ENCODE measurements around the gene MPLKIP. TPM values are rescaled to one million over a fixed set of nuclear protein-coding genes. Genes with fewer than 3 reads are reported as not detected.

The MPLKIP gene
- total and polyA plus RNA-seq, 8 donors: 3.1 to 68.3 (median 39.6) TPM

DNA sequence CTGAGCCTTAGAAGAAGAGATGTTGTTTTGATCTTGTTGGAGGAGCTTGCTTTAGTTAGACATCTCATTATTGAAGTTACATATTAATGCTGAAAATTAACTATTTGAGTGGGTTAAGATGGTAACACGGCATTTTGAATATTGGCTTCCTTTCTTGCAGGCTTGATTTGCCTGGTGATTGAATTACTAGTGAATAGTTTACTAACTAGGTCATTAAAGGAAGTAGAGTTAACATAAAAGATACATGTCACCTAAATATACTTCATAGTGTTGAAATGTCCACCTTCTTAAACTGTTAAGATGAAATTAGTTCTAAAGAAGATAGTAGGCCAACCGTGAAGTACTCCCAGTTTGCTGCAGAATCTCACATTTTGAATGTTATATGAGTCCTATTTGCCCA lies 18.5 kb downstream of the MPLKIP start:
- Histone ChIP-seq H3K4me3 (no peak overlapping the region), H3K27ac (no peak overlapping the region), H3K27me3 (no peaks in the 10 kb centered on the region), H3K36me3 (peaks cover 0 to 4% (median 0%) of the 10 kb centered on the region in 4 donors), H3K9me3 (no peaks in the 10 kb centered on the region), H3K4me1 (no peaks in the 10 kb centered on the region)
- TF ChIP-seq, protein P1, sequence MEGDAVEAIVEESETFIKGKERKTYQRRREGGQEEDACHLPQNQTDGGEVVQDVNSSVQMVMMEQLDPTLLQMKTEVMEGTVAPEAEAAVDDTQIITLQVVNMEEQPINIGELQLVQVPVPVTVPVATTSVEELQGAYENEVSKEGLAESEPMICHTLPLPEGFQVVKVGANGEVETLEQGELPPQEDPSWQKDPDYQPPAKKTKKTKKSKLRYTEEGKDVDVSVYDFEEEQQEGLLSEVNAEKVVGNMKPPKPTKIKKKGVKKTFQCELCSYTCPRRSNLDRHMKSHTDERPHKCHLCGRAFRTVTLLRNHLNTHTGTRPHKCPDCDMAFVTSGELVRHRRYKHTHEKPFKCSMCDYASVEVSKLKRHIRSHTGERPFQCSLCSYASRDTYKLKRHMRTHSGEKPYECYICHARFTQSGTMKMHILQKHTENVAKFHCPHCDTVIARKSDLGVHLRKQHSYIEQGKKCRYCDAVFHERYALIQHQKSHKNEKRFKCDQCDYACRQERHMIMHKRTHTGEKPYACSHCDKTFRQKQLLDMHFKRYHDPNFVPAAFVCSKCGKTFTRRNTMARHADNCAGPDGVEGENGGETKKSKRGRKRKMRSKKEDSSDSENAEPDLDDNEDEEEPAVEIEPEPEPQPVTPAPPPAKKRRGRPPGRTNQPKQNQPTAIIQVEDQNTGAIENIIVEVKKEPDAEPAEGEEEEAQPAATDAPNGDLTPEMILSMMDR (IDR thresholded peaks at IDR 0.05): no peak
- TF ChIP-seq POLR2A (IDR thresholded peaks at IDR 0.05) (no peak), EP300 (IDR thresholded peaks at IDR 0.05) (no peak), POLR2AphosphoS5 (IDR thresholded peaks at IDR 0.05) (no peak)
- intact Hi-C loops (cut with DNase I; ENCODE audit: low total_unique reads): no loop called here
- 93 to 100% (median 95%) methylated on average over 2 of the region's 2 CpGs for WGBS, 5 donors
- DNase-seq: no peak

DNA sequence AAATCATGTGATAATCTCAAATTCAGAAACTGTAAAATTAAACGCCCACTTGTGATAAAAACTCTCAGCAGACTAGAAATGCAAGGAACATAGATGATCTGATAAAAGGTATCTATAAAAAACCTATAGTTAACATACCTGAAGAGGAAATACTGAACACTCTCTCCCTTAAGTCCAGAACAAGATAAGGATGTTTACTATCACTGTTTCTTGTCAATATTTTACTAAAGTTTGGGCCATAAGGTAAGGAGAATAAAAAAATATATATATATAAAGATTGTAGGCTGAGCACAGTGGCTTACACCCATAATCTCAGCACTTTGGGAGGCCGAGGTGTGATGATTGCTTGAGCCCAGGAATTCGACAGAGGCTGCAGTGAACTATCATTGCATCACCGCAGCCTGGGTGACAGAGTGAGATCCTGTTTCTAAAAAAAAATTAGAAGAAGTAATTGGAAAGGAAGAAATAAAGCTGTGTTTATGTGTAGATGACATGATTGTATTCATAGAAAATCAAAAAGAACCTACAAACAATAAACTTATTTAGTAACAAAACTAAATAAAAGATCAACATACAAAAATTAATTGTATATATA lies 28.4 kb downstream of the MPLKIP start:
- Histone ChIP-seq H3K27ac (no peak overlapping the region), H3K36me3 (peaks cover 0 to 6% (median 0%) of the 10 kb centered on the region in 4 donors), H3K4me3 (no peak overlapping the region), H3K27me3 (no peaks in the 10 kb centered on the region), H3K9me3 (no peaks in the 10 kb centered on the region), H3K4me1 (no peaks in the 10 kb centered on the region)
- intact Hi-C loops (cut with DNase I; ENCODE audit: low total_unique reads): no loop called here
- no peak for DNase-seq
- TF ChIP-seq, protein P1 (IDR thresholded peaks at IDR 0.05): no peak
- TF ChIP-seq POLR2A (IDR thresholded peaks at IDR 0.05): no peak
- no peak for TF ChIP-seq EP300 (IDR thresholded peaks at IDR 0.05)
- TF ChIP-seq POLR2AphosphoS5 (IDR thresholded peaks at IDR 0.05): no peak
- WGBS, 5 donors: 44 to 66% (median 55%) methylated on average over 4 of the region's 4 CpGs

DNA sequence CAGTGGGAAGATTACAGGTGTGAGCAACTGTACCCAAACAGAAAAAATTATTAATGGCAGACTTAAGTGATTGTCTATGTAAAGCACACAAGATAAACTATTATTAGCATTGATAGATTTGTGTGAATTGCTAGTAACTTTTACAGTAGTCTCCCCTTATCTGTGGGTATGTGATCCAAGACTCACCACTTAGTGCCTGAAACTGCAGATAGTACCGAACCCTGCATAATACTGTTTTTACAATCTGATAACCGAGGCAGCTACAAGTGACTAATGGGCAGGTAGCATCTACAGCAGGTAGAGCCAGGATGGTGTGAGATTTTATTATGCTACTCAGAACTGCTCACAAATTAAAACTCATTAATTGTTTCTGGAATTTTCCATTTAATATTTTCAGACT lies 31.5 kb downstream of the MPLKIP start:
- intact Hi-C loops (cut with DNase I; ENCODE audit: low total_unique reads): no loop called here
- Histone ChIP-seq H3K36me3 (peaks cover 0 to 6% (median 0%) of the 10 kb centered on the region in 4 donors), H3K27ac (no peak overlapping the region), H3K4me3 (no peak overlapping the region), H3K9me3 (no peaks in the 10 kb centered on the region), H3K27me3 (no peaks in the 10 kb centered on the region), H3K4me1 (peaks cover 0 to 14% (median 9%) of the 10 kb centered on the region in 4 donors)
- no peak for TF ChIP-seq POLR2AphosphoS5 (IDR thresholded peaks at IDR 0.05)
- TF ChIP-seq EP300 (IDR thresholded peaks at IDR 0.05): no peak
- TF ChIP-seq, protein P1 (IDR thresholded peaks at IDR 0.05): no peak
- TF ChIP-seq POLR2A (IDR thresholded peaks at IDR 0.05): no peak
- WGBS, 5 donors: 39 to 71% (median 52%) methylated on average over 2 of the region's 2 CpGs
- DNase-seq: no peak

DNA sequence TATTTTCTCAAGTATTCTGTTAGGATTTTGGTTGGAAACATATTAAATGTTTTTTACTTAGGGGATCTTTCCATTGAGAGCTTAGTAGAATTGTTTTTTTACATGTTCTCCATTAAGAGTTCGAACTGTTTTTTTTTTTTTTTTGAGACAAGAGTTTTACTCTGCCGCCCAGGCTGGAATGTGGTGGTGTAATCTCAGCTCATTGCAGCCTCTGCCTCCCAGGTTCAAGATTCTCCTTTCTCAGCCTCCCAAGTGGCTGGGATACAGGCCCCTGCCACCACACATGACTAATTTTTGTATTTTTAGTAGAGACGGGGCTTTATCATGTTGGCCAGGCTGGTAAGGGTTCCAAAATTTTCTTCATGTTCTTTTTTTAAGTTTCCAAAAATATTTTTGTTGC lies 33.2 kb downstream of the MPLKIP start:
- intact Hi-C loops (cut with DNase I; ENCODE audit: low total_unique reads): no loop called here
- Histone ChIP-seq H3K9me3 (no peaks in the 10 kb centered on the region), H3K27ac (no peak overlapping the region), H3K4me3 (no peak overlapping the region), H3K36me3 (peaks cover 0 to 6% (median 3%) of the 10 kb centered on the region in 4 donors), H3K4me1 (peaks cover 0 to 28% (median 11%) of the 10 kb centered on the region in 4 donors), H3K27me3 (no peaks in the 10 kb centered on the region)
- no peak for DNase-seq
- WGBS, 5 donors: 79 to 95% (median 87%) methylated on average over 3 of the region's 3 CpGs
- no peak for TF ChIP-seq POLR2AphosphoS5 (IDR thresholded peaks at IDR 0.05)
- TF ChIP-seq EP300 (IDR thresholded peaks at IDR 0.05): no peak
- TF ChIP-seq, protein P1 (IDR thresholded peaks at IDR 0.05): no peak
- TF ChIP-seq POLR2A (IDR thresholded peaks at IDR 0.05): no peak

All from stomach (tissue), 9 donors.